ENCODE measurements around the gene ADAM23.

- TF ChIP-seq EZH2 (IDR thresholded peaks at IDR 0.05; ENCODE audit: low read length), result no peak
- no peak for TF ChIP-seq CTCF (optimal IDR thresholded peaks at IDR 0.05 in 1 of 3, IDR thresholded peaks at IDR 0.05 in 1 of 3, conservative IDR thresholded peaks at IDR 0.05 in 1 of 3; ENCODE audit: extremely low read depth in 1 of 3, insufficient read depth in 2 of 3, low read length in 3 of 3)
Measured at GRCh38 chr2:206657087-206657486, 213.8 kb downstream of the ADAM23 start.

All from keratinocyte (primary cell).